OCI-LY3 (cell line): ENCODE data around the gene HCLS1.
"Not testable (repeated sequence)": the region's sequence is repeated elsewhere in the genome, so short reads cannot be mapped to it uniquely, and the experiment has no call there.

Experiments
- EZH2phosphoT487 ChIP-seq: fragments of 200-600 bp; shearing (Covaris generic); IDR thresholded peaks from 2 replicates; pipeline ENCODE4 v1.6.1; 2018; ENCODE audit warnings: antibody characterized with exemption, mixed run types, low read depth
- TF ChIP-seq, protein P1 (sequence below): fragments of 200-600, 300-600 bp; sonication (generic); IDR thresholded peaks from 2 replicates; pipeline ENCODE4 v1.5.1; 2014; ENCODE audit warnings: antibody characterized with exemption, low read length, low read depth

DNA sequence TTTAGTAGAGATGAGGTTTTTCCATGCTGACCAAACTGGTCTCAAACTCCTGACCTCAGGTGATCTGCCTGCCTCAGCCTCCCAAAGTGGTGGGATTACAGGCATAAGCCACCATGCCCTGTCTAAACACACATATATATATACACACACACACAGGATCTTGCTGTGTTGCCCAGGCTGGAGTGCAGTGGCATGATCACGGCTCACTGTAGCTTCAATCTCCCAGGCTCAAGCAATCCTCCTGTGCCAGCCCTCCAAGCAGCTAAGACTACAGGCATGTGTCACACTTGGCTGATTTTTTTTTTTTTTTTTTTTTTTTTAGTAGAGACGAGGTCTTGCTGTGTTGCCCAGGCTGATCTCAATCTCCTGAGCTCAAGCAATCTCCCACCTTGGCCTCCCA lies 60.8 kb downstream of the HCLS1 start:
- TF ChIP-seq, protein P1, sequence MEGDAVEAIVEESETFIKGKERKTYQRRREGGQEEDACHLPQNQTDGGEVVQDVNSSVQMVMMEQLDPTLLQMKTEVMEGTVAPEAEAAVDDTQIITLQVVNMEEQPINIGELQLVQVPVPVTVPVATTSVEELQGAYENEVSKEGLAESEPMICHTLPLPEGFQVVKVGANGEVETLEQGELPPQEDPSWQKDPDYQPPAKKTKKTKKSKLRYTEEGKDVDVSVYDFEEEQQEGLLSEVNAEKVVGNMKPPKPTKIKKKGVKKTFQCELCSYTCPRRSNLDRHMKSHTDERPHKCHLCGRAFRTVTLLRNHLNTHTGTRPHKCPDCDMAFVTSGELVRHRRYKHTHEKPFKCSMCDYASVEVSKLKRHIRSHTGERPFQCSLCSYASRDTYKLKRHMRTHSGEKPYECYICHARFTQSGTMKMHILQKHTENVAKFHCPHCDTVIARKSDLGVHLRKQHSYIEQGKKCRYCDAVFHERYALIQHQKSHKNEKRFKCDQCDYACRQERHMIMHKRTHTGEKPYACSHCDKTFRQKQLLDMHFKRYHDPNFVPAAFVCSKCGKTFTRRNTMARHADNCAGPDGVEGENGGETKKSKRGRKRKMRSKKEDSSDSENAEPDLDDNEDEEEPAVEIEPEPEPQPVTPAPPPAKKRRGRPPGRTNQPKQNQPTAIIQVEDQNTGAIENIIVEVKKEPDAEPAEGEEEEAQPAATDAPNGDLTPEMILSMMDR = not testable (repeated sequence)
- not testable (repeated sequence) for TF ChIP-seq EZH2phosphoT487
